ENCODE results near the gene ARMC2.
"Not testable (repeated sequence)": the region's sequence is repeated elsewhere in the genome, so short reads cannot be mapped to it uniquely, and the experiment has no call there.

The ARMC2 gene

GRCh38 chr6:108848116-108848868, at the start of gene ARMC2:
Gene ARMC2 (plus strand): TSS chr6:108848422. CDS start chr6:108854268, 5,846 bp downstream.
- peak; percentile 93 for DNase-seq (ENCODE audit: low spot score)

- DNase-seq (ENCODE audit: low spot score): no peak
Observed at GRCh38 chr6:108798670-108799353, 49.4 kb upstream of the ARMC2 start.

GRCh38 chr6:108799354-108799717, 48.9 kb upstream of the ARMC2 start:
- no peak for DNase-seq (ENCODE audit: low spot score)

GRCh38 chr6:108799791-108800190, 48.4 kb upstream of the ARMC2 start:
- no peak for DNase-seq (ENCODE audit: low spot score)

GRCh38 chr6:108800427-108800864, 47.8 kb upstream of the ARMC2 start:
- DNase-seq (ENCODE audit: low spot score): no peak

GRCh38 chr6:108801366-108801765, 46.9 kb upstream of the ARMC2 start:
- DNase-seq (ENCODE audit: low spot score): no peak

GRCh38 chr6:108803982-108804490, 44.2 kb upstream of the ARMC2 start:
- DNase-seq (ENCODE audit: low spot score): no peak

- DNase-seq (ENCODE audit: low spot score): no peak
Observed at GRCh38 chr6:108804956-108805355, 43.3 kb upstream of the ARMC2 start.

- no peak for DNase-seq (ENCODE audit: low spot score)
Observed at GRCh38 chr6:108805611-108806167, 42.5 kb upstream of the ARMC2 start.

- no peak for DNase-seq (ENCODE audit: low spot score)
Observed at GRCh38 chr6:108806171-108806570, 42.1 kb upstream of the ARMC2 start.

GRCh38 chr6:108806665-108807064, 41.6 kb upstream of the ARMC2 start:
- DNase-seq (ENCODE audit: low spot score): no peak

GRCh38 chr6:108807928-108808327, 40.3 kb upstream of the ARMC2 start:
- no peak for DNase-seq (ENCODE audit: low spot score)

GRCh38 chr6:108809211-108809610, 39.0 kb upstream of the ARMC2 start:
- no peak for DNase-seq (ENCODE audit: low spot score)

GRCh38 chr6:108810057-108810643, 38.1 kb upstream of the ARMC2 start:
- DNase-seq (ENCODE audit: low spot score): no peak

- no peak for DNase-seq (ENCODE audit: low spot score)
Observed at GRCh38 chr6:108811490-108811889, 36.7 kb upstream of the ARMC2 start.

- DNase-seq (ENCODE audit: low spot score): not testable (repeated sequence)
Observed at GRCh38 chr6:108813218-108813617, 35.0 kb upstream of the ARMC2 start.

- not testable (repeated sequence) for DNase-seq (ENCODE audit: low spot score)
Observed at GRCh38 chr6:108817276-108817675, 30.9 kb upstream of the ARMC2 start.

- no peak for DNase-seq (ENCODE audit: low spot score)
Observed at GRCh38 chr6:108820006-108820405, 28.2 kb upstream of the ARMC2 start.

GRCh38 chr6:108822401-108822800, 25.8 kb upstream of the ARMC2 start:
- no peak for DNase-seq (ENCODE audit: low spot score)

GRCh38 chr6:108825326-108825725, 22.9 kb upstream of the ARMC2 start:
- DNase-seq (ENCODE audit: low spot score): no peak

- no peak for DNase-seq (ENCODE audit: low spot score)
Observed at GRCh38 chr6:108831104-108831503, 17.1 kb upstream of the ARMC2 start.

- DNase-seq (ENCODE audit: low spot score): no peak
Observed at GRCh38 chr6:108832738-108833137, 15.5 kb upstream of the ARMC2 start.
